ENCODE measurements around the gene LRRN2. TPM values are rescaled to one million over a fixed set of nuclear protein-coding genes. Genes with fewer than 3 reads are reported as not detected.
"Not testable (repeated sequence)": the region's sequence is repeated elsewhere in the genome, so short reads cannot be mapped to it uniquely, and the experiment has no call there.

LRRN2 gene
- total and polyA plus RNA-seq, 4 donors: 1.3 to 6.8 TPM; not detected in 2

DNA sequence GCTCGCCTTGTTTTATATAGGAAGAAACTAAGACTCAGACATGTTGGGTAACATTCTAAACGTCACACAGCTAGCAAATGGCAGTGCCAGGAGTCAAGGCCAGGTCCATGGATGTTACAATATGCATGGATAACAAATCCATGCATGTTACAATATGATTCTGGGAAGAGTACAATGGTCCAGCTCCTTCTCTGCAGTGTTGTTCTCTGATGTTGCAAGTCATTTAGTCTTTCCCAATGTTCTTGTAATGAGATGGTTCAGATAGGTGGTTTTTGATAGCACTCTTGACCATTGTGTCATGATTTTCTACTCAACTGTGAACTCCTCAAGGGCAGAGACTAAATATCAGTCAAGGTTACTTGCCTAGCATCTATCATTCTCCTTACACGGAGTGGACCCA lies 15.7 kb upstream of the LRRN2 start:
- 87% methylated on average over 3 of the region's 3 CpGs for WGBS, 2 donors
- no peak for ATAC-seq (ENCODE audit: low FRiP score)
- H3K4me3 ChIP-seq (ENCODE audit: low read length in 2 of 2): no peak overlapping the region
- intact Hi-C loops (cut with DNase I): no loop called here
- DNase-seq: peak in 1 of 2 donors; percentile 32
- H3K27ac ChIP-seq (ENCODE audit: low read depth in 1 of 2, low read length in 2 of 2): no peak overlapping the region
- H3K27me3 ChIP-seq (ENCODE audit: control insufficient read depth in 1 of 2, insufficient read depth in 2 of 2, low read length in 1 of 2): no peaks in the 10 kb centered on the region
- no peaks in the 10 kb centered on the region for H3K4me1 ChIP-seq (ENCODE audit: control insufficient read depth in 1 of 2, insufficient read depth in 2 of 2, low read length in 2 of 2)
- no peaks in the 10 kb centered on the region for H3K36me3 ChIP-seq (ENCODE audit: control insufficient read depth in 1 of 2, insufficient read depth in 2 of 2, low read length in 1 of 2)
- H3K9me3 ChIP-seq (ENCODE audit: control insufficient read depth, low read length): peaks cover 2% of the 10 kb centered on the region

DNA sequence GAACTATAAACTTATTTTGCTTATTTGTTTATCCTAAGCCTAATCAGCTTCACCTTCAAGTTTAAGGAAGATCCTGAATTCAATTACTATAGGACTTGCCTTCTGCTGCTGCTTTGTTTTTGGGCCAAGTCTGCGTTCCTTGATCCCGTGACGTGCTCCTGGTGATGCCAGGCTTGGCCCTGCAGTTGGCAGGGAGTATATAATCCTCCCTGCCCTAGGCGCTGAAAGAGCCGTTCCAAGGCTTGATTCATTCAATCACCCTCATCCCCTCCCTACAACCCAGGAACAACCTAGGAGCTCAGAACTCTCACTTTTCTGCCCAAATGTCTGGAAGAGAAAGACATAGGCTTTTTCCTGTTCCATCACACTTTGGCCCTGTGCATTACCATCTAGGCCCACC lies 12.4 kb upstream of the LRRN2 start:
- H3K9me3 ChIP-seq (ENCODE audit: control insufficient read depth, low read length): peaks cover 2% of the 10 kb centered on the region
- no peak overlapping the region for H3K4me3 ChIP-seq (ENCODE audit: low read length in 2 of 2)
- 23 to 29% methylated on average over 5 of the region's 5 CpGs for WGBS, 2 donors
- no peak overlapping the region for H3K27ac ChIP-seq (ENCODE audit: low read depth in 1 of 2, low read length in 2 of 2)
- no peaks in the 10 kb centered on the region for H3K36me3 ChIP-seq (ENCODE audit: control insufficient read depth in 1 of 2, insufficient read depth in 2 of 2, low read length in 1 of 2)
- DNase-seq: no peak
- no peaks in the 10 kb centered on the region for H3K27me3 ChIP-seq (ENCODE audit: control insufficient read depth in 1 of 2, insufficient read depth in 2 of 2, low read length in 1 of 2)
- no peaks in the 10 kb centered on the region for H3K4me1 ChIP-seq (ENCODE audit: control insufficient read depth in 1 of 2, insufficient read depth in 2 of 2, low read length in 2 of 2)
- intact Hi-C loops (cut with DNase I): no loop called here
- ATAC-seq (ENCODE audit: low FRiP score): no peak

DNA sequence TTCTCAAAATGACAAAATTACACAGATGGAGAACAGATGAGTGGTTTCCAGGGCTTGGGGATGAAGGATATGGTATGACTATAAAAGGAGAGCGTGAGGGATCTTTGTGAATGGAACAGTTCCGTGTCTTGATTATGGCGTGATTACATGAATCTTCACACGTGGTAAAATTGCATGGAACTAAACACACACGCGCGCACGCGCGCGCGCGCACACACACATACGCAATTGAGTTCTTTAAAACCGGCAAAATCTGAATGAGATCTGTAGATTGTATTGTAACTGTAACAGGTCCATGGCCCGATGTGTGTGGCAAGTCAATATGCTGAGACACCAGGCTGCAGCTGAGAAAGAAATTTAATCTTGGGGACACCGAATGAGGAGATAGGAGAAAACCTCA lies 11.1 kb upstream of the LRRN2 start:
- Histone ChIP-seq H3K36me3 (ENCODE audit: control insufficient read depth in 1 of 2, insufficient read depth in 2 of 2, low read length in 1 of 2) (no peaks in the 10 kb centered on the region), H3K27ac (ENCODE audit: low read depth in 1 of 2, low read length in 2 of 2) (no peak overlapping the region), H3K4me1 (ENCODE audit: control insufficient read depth in 1 of 2, insufficient read depth in 2 of 2, low read length in 2 of 2) (no peaks in the 10 kb centered on the region), H3K27me3 (ENCODE audit: control insufficient read depth in 1 of 2, insufficient read depth in 2 of 2, low read length in 1 of 2) (no peaks in the 10 kb centered on the region), H3K4me3 (ENCODE audit: low read length in 2 of 2) (no peak overlapping the region), H3K9me3 (ENCODE audit: control insufficient read depth, low read length) (no peaks in the 10 kb centered on the region)
- 90 to 91% methylated on average over 17 of the region's 17 CpGs for WGBS, 2 donors
- no peak for ATAC-seq (ENCODE audit: low FRiP score)
- intact Hi-C loops (cut with DNase I): no loop called here
- peak in 1 of 2 donors; percentile 8 for DNase-seq

DNA sequence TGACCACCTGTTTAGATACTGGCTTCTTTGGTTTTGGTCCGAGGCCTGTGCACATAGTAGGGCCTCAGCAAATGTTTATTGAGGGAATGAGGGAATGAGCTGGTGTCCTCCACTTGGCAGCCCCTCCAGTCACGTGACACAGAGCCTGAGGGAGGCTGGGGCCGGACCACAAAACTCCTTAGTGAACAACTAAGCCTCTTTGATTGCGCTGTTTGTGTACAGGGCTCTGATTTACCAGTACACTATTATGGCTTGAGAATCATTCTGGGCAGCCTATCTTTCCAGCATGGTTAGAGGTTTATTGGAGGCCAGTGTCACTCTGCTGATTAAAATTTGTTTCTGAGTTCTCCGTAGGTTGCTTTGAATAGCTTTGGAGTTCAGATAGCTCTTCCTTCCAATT lies 10.2 kb upstream of the LRRN2 start:
- WGBS, 2 donors: 75 to 77% methylated on average over 5 of the region's 5 CpGs
- ATAC-seq (ENCODE audit: low FRiP score): no peak
- H3K36me3 ChIP-seq (ENCODE audit: control insufficient read depth in 1 of 2, insufficient read depth in 2 of 2, low read length in 1 of 2): no peaks in the 10 kb centered on the region
- intact Hi-C loops (cut with DNase I): no loop called here
- no peaks in the 10 kb centered on the region for H3K4me1 ChIP-seq (ENCODE audit: control insufficient read depth in 1 of 2, insufficient read depth in 2 of 2, low read length in 2 of 2)
- no peak overlapping the region for H3K4me3 ChIP-seq (ENCODE audit: low read length in 2 of 2)
- peak in 1 of 2 donors; percentile 20 for DNase-seq
- no peaks in the 10 kb centered on the region for H3K27me3 ChIP-seq (ENCODE audit: control insufficient read depth in 1 of 2, insufficient read depth in 2 of 2, low read length in 1 of 2)
- H3K9me3 ChIP-seq (ENCODE audit: control insufficient read depth, low read length): no peaks in the 10 kb centered on the region
- H3K27ac ChIP-seq (ENCODE audit: low read depth in 1 of 2, low read length in 2 of 2): no peak overlapping the region

DNA sequence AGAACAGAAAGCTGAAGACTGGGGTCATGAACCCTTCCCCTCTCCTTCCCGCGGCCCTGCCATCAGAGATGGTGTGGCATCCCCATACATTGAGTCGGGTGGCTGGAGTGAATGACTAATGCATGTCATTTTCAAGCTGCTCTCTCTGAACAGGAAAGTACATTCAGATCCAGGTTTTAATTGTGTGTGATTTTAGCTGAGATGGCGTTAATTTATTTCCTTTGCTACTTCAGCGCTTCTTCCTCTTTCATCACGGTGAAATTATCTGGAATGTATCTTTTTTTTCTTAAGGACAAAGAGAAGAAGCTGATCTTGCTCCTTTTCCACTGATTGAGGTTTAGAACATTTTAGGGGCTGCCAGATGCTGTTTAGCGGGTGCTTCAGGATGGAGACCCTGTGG lies 8.6 kb upstream of the LRRN2 start:
- H3K4me1 ChIP-seq (ENCODE audit: control insufficient read depth in 1 of 2, insufficient read depth in 2 of 2, low read length in 2 of 2): no peaks in the 10 kb centered on the region
- no peak for ATAC-seq (ENCODE audit: low FRiP score)
- H3K36me3 ChIP-seq (ENCODE audit: control insufficient read depth in 1 of 2, insufficient read depth in 2 of 2, low read length in 1 of 2): no peaks in the 10 kb centered on the region
- intact Hi-C loops (cut with DNase I): no loop called here
- H3K9me3 ChIP-seq (ENCODE audit: control insufficient read depth, low read length): no peaks in the 10 kb centered on the region
- no peak overlapping the region for H3K4me3 ChIP-seq (ENCODE audit: low read length in 2 of 2)
- WGBS, 2 donors: 74 to 84% methylated on average over 7 of the region's 7 CpGs
- no peak for DNase-seq
- no peaks in the 10 kb centered on the region for H3K27me3 ChIP-seq (ENCODE audit: control insufficient read depth in 1 of 2, insufficient read depth in 2 of 2, low read length in 1 of 2)
- H3K27ac ChIP-seq (ENCODE audit: low read depth in 1 of 2, low read length in 2 of 2): no peak overlapping the region

DNA sequence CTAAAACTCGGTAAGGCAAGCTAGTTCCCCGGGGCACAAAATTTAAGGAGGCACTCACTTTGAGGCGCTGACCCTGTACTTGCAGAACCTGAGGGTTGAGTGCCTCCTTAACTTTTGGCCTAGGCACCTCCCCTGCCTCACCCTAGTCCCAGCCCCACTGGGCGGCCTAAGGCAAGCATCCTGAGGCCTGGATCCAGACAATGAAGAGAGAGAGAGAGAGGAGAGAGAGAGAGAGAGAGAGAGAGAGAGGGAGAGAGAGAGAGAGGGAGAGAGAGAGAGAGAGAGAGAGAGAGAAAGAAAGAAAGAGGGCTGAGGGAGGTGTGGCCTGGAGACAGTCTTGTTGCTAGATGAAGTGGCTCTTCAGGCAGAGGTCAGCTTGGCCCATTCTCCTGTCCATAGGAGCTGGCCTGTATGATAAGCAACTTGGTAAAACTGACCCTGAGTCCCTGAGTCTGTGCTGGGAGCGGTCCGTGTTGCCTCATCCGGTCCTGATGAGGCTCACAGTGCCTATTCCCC lies 7.4 kb upstream of the LRRN2 start:
- intact Hi-C loops (cut with DNase I): no loop called here
- no peaks in the 10 kb centered on the region for H3K27me3 ChIP-seq (ENCODE audit: control insufficient read depth in 1 of 2, insufficient read depth in 2 of 2, low read length in 1 of 2)
- no peaks in the 10 kb centered on the region for H3K36me3 ChIP-seq (ENCODE audit: control insufficient read depth in 1 of 2, insufficient read depth in 2 of 2, low read length in 1 of 2)
- no peak for ATAC-seq (ENCODE audit: low FRiP score)
- WGBS, 2 donors: 61 to 75% methylated on average over 7 of the region's 7 CpGs
- no peaks in the 10 kb centered on the region for H3K4me1 ChIP-seq (ENCODE audit: control insufficient read depth in 1 of 2, insufficient read depth in 2 of 2, low read length in 2 of 2)
- no peak overlapping the region for H3K4me3 ChIP-seq (ENCODE audit: low read length in 2 of 2)
- no peak overlapping the region for H3K27ac ChIP-seq (ENCODE audit: low read depth in 1 of 2, low read length in 2 of 2)
- DNase-seq: peak in 1 of 2 donors; percentile 33
- no peaks in the 10 kb centered on the region for H3K9me3 ChIP-seq (ENCODE audit: control insufficient read depth, low read length)

DNA sequence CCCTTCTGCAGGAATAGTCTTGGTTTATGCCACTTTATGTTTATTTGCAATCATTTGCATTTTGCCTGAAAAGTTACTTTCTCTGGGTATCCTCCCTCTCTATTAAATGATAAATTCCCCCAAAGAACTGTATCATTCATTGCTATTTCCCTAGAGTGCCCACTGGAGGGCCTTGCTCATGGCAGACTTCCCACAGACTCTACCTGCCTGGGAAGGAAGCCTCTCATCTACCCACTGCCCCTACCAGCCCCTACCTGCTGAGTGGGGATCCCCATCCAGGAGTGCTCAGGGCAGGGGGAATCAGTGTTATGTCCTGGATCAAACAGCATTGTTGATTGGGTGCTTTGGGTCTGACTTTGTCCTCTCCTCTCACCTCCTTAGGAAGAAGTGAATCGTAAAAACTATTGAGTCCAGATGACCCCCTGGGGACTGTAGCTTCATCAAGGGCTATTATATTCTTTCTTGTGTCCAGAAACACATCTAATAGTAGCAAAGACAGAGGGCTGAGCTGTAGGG lies 6.8 kb upstream of the LRRN2 start:
- WGBS, 2 donors: 79 to 86% methylated on average over 1 of the region's 1 CpG
- intact Hi-C loops (cut with DNase I): no loop called here

DNA sequence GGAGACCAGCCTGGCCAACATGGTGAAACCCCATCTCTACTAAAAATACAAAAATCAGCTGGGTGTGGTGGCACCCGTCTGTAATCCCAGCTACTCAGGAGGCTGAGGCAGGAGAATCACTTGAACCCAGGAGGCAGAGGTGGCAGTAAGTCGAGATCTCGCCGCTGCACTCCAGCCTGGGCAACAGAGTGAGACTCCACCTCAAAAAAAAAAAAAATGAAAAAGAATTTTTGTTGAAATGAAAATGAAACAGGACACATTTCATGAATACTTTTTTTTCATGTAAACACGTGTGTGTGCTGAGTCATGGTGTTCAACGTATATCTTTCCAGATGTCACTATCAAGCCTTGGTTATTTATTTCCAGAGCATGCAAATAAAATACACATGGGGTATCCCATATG lies 5.8 kb upstream of the LRRN2 start:
- H3K4me1 ChIP-seq (ENCODE audit: control insufficient read depth in 1 of 2, insufficient read depth in 2 of 2, low read length in 2 of 2); ATAC-seq (ENCODE audit: low FRiP score); DNase-seq; H3K36me3 ChIP-seq (ENCODE audit: control insufficient read depth in 1 of 2, insufficient read depth in 2 of 2, low read length in 1 of 2); intact Hi-C loops (cut with DNase I); H3K4me3 ChIP-seq (ENCODE audit: low read length in 2 of 2); H3K27ac ChIP-seq (ENCODE audit: low read depth in 1 of 2, low read length in 2 of 2); H3K9me3 ChIP-seq (ENCODE audit: control insufficient read depth, low read length); H3K27me3 ChIP-seq (ENCODE audit: control insufficient read depth in 1 of 2, insufficient read depth in 2 of 2, low read length in 1 of 2): not testable (repeated sequence)
- 76 to 79% methylated on average over 6 of the region's 6 CpGs for WGBS, 2 donors

More for the DNA sequence above, 6.8 kb upstream of the LRRN2 start:
- Histone ChIP-seq H3K27ac (ENCODE audit: low read depth in 1 of 2, low read length in 2 of 2) (no peak overlapping the region), H3K36me3 (ENCODE audit: control insufficient read depth in 1 of 2, insufficient read depth in 2 of 2, low read length in 1 of 2) (no peaks in the 10 kb centered on the region), H3K27me3 (ENCODE audit: control insufficient read depth in 1 of 2, insufficient read depth in 2 of 2, low read length in 1 of 2) (no peaks in the 10 kb centered on the region), H3K4me1 (ENCODE audit: control insufficient read depth in 1 of 2, insufficient read depth in 2 of 2, low read length in 2 of 2) (no peaks in the 10 kb centered on the region), H3K9me3 (ENCODE audit: control insufficient read depth, low read length) (no peaks in the 10 kb centered on the region), H3K4me3 (ENCODE audit: low read length in 2 of 2) (no peak overlapping the region)
- peak in 1 of 2 donors; percentile 21 for DNase-seq
- ATAC-seq (ENCODE audit: low FRiP score): no peak

DNA sequence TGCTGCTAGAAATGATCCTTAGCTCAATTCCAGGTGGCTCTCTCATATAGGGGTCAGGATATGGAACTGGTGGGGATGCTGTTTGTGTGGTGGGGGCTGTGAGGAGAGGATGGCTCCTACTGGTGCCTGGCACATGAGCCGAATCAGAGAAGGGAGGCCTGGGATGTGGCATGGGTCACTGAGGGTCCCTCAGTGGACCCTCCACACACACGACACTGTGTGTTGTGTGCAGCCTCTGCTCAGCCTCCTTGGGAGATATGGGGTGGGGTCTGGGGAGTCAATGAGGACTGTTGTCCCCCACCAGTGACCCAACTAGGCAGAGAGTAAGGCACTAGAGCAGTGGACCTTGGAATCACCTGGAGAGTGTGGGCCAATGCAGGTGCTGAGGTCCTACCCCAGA lies 3.2 kb upstream of the LRRN2 start:
- 91 to 94% methylated on average over 2 of the region's 2 CpGs for WGBS, 2 donors
- DNase-seq (no peak), ATAC-seq (ENCODE audit: low FRiP score) (no peak)
- H3K9me3 ChIP-seq (ENCODE audit: control insufficient read depth, low read length): no peaks in the 10 kb centered on the region
- intact Hi-C loops (cut with DNase I): no loop called here
- no peak overlapping the region for H3K4me3 ChIP-seq (ENCODE audit: low read length in 2 of 2)
- no peak overlapping the region for H3K27ac ChIP-seq (ENCODE audit: low read depth in 1 of 2, low read length in 2 of 2)
- H3K4me1 ChIP-seq (ENCODE audit: control insufficient read depth in 1 of 2, insufficient read depth in 2 of 2, low read length in 2 of 2): no peaks in the 10 kb centered on the region
- H3K36me3 ChIP-seq (ENCODE audit: control insufficient read depth in 1 of 2, insufficient read depth in 2 of 2, low read length in 1 of 2): no peaks in the 10 kb centered on the region
- H3K27me3 ChIP-seq (ENCODE audit: control insufficient read depth in 1 of 2, insufficient read depth in 2 of 2, low read length in 1 of 2): no peaks in the 10 kb centered on the region

Data from aorta (tissue), 5 donors.